GM18505 (cell line): ENCODE measurements around the gene MYO18B.

Source experiments
- ATAC-seq: cut with Tn5 transposase; IDR thresholded peaks from one replicate; pipeline ENCODE4 v1.9.1; 2021; ENCODE audit not compliant: unreplicated experiment
- POLR2A ChIP-seq: IDR thresholded peaks from 4 replicates; pipeline ENCODE4 v1.6.1; 2011; ENCODE audit warnings: borderline replicate concordance; ENCODE audit not compliant: insufficient read depth, insufficient read length; ENCODE audit errors: extremely low read depth

MYO18B gene

GRCh38 chr22:25987948-25988347 lies 246.0 kb downstream of the MYO18B start:
- TF ChIP-seq POLR2A, result no peak
- no peak for ATAC-seq

DNA sequence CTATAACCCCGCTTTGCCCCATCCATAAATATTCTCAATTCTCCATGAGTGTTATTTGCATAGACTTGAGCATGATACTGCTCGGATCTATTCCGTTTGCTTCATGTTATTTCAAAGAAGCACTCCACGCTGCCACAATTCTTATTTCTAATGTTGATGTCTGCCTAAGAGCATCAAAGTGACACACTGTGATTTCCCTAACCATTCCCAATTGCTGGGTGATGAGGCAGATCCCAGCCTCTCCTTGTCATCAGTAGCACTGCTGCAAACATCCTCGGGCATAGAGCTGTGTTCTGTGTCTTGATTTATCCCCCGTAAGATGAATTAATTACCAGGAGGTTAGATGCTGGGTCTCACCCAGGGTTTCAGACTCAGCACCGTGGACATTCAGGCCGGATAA lies 249.0 kb downstream of the MYO18B start:
- ATAC-seq, result no peak
- no peak for TF ChIP-seq POLR2A

- no peak for TF ChIP-seq POLR2A
These were observed 250.3 kb downstream of the MYO18B start for GRCh38 chr22:25992331-25992730.

DNA sequence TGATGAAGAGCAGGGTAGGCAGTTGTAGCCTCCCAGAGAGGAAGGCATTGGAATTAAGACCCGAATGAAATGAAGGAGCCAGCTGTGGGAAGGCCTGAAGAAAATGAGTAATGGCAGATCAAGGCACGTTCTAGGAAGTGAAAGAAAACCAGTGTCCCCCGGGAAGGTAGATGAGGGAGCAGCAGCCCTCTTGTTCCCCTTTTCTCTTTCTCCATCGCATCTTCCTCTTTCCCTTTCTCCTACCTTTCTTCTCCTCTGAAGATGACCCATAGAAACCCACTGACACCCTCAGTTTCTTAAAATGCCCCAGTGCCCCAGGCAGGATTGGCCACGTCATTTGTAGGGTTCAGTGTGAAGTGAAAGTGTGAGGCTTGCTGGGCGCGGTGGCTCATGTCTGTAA lies 254.7 kb downstream of the MYO18B start:
- no peak for TF ChIP-seq POLR2A
- ATAC-seq, result no peak

More at GRCh38 chr22:25992331-25992730, 250.3 kb downstream of the MYO18B start:
- ATAC-seq, result no peak

DNA sequence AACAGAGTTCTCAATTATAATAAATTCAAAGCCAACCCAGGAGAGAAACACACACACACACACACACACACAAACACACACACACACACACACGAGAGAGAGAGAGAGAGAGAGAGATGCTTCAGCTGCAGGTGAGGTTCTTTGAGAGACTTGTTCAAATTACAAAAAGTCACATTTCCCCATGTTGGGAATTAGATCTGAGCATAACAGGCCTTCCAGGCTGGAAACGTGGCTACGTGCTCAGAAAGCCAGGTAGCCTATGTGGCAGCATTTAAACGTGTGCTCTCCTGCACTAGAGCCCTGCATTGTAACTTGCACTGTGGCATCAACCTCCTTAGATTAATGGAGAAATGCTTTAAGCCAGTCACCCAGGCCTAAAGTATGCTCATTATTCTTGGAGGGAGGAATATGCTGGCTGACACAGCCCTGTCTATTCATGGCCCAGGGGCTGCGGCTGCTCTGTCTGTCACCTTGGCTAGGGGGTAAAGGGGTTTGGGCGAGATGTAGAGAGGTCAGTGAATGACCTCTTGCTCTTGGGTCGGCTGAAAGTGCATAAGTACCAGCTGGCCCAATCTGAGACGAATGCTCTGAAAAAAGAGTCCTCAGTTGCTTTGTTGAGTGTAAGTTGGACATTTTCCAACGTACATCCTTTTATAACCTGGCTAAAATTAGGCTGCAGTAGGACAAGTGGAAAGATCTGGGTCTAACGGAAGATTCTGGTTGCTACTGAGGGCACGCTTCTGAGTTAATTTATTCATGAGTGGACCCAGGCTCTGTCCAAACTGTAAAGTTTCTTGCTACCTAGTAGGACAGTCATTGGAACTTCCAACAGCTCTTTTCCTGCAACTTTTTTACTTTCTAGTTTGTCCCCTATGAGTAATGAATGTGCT lies 256.1 kb downstream of the MYO18B start:
- TF ChIP-seq POLR2A, result no peak
- ATAC-seq, result no peak

- no peak for ATAC-seq
- TF ChIP-seq POLR2A, result no peak
These were observed 260.5 kb downstream of the MYO18B start for GRCh38 chr22:26002456-26002855.

GRCh38 chr22:26004477-26004876 lies 262.5 kb downstream of the MYO18B start:
- no peak for TF ChIP-seq POLR2A
- no peak for ATAC-seq

DNA sequence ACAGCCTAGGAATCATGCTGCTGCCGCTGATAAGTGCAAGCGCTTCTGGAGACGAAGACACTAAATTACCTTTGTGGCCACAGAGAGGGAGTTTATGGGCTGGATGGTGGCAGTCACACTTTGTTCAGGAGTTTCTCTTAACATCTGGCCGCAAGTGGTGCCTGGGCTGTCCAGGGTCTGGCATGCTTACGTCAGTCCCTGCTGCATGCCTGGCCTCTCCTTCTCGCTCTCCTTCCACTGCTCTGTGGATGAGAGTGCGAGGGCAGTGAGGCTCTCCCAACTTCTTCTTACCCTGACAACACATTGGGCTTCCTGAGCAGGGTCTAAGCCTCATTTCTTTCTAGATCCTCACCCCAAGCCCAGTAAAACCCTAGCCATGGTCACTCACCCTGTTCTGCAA lies 266.6 kb downstream of the MYO18B start:
- ATAC-seq, result no peak
- TF ChIP-seq POLR2A, result no peak

- no peak for TF ChIP-seq POLR2A
- ATAC-seq, result no peak
These were observed 274.9 kb downstream of the MYO18B start for GRCh38 chr22:26016916-26017315.

DNA sequence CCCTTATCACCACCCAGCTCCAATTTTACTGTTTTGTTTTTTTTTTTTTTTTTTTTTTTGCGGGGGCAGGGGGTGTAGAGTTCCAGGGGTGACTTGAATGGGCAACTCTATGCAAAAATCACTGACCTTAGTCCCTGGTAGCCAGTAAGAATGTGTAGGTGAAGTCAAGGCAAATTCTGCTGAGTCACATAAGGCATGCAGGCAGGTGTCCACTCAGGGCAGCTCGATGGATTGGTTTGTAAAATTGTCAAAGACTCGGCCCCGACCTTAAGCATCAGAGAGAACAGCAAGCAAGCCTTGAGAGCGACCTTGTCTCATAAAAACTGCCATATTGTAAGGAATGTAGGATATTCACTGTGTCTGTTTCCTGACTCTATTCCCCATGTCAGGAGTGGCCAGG lies 275.9 kb downstream of the MYO18B start:
- no peak for TF ChIP-seq POLR2A
- no peak for ATAC-seq

- ATAC-seq, result no peak
- no peak for TF ChIP-seq POLR2A
These were observed 277.6 kb downstream of the MYO18B start for GRCh38 chr22:26019596-26019995.

GRCh38 chr22:26021516-26021915 lies 279.5 kb downstream of the MYO18B start:
- TF ChIP-seq POLR2A, result no peak

GRCh38 chr22:26023104-26023775 lies 281.3 kb downstream of the MYO18B start:
- TF ChIP-seq POLR2A, result no peak

More at GRCh38 chr22:26021516-26021915, 279.5 kb downstream of the MYO18B start:
- no peak for ATAC-seq

GRCh38 chr22:26025626-26026025 lies 283.6 kb downstream of the MYO18B start:
- no peak for TF ChIP-seq POLR2A
- ATAC-seq, result no peak

More at GRCh38 chr22:26023104-26023775, 281.3 kb downstream of the MYO18B start:
- no peak for ATAC-seq
